Measurements from ENCODE around the gene XPNPEP1. TPM values are rescaled to one million over a fixed set of nuclear protein-coding genes. Genes with fewer than 3 reads are reported as not detected.

The XPNPEP1 gene
- total RNA-seq, 6 experiments from 2014 or later, result 13.9 to 57.8 (median 29.4) TPM

DNA sequence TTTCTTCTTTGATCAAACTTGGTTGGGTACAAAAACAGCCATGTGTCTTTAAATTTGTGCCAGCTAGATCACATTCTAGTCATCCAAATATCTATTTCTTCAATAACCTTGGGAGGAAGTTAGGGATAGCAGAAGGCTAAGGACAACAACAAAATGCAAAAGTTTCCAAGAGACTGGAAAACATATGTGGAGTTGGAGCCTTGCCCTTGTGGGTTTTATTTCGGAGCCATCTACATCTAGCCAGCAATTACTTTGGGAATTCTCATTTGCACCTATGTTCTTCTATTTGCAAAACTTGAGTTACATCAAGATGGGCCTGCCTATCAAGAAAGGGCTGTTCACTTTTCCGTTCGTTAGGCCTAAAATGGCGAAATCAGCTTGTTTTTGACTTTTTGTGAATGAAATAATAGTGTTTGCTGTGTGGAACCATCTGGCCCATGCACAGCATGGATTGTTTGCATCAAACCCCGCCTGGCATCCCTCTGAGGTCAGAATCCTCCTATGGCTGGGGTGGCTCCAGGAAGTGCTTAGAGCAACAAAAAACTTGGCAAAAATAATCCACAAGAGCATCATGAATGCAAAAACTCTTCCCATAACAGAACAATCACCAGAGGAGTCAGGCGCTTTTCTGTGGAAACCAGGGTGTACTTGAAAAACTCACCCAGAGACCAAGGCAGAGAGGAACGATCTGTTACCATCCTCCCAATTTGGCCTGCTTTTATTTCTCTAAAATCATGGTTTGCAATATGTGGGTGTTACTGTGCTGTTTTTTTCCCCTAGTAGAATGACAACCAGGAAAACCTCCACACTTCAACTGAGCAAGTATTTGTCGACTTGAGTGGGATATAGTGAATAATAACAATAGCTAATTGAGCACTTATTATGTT, 36.2 kb upstream of the XPNPEP1 start:
- Histone ChIP-seq H3K36me3 (no peaks in the 10 kb centered on the region), H3K9me3 (no peaks in the 10 kb centered on the region), H3K4me3 (no peak overlapping the region), H3K27ac (no peak overlapping the region), H3K4me1 (no peaks in the 10 kb centered on the region), H3K27me3 (no peaks in the 10 kb centered on the region)
- TF ChIP-seq POLR2A (IDR thresholded peaks at IDR 0.05), result no peak
- TF ChIP-seq, protein P1, sequence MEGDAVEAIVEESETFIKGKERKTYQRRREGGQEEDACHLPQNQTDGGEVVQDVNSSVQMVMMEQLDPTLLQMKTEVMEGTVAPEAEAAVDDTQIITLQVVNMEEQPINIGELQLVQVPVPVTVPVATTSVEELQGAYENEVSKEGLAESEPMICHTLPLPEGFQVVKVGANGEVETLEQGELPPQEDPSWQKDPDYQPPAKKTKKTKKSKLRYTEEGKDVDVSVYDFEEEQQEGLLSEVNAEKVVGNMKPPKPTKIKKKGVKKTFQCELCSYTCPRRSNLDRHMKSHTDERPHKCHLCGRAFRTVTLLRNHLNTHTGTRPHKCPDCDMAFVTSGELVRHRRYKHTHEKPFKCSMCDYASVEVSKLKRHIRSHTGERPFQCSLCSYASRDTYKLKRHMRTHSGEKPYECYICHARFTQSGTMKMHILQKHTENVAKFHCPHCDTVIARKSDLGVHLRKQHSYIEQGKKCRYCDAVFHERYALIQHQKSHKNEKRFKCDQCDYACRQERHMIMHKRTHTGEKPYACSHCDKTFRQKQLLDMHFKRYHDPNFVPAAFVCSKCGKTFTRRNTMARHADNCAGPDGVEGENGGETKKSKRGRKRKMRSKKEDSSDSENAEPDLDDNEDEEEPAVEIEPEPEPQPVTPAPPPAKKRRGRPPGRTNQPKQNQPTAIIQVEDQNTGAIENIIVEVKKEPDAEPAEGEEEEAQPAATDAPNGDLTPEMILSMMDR (IDR thresholded peaks at IDR 0.05), result no peak
- WGBS (ENCODE audit: insufficient coverage, low coverage, low lambda C conversion rate, missing lambda C conversion rate), result 96% methylated on average over 8 of the region's 8 CpGs
- intact Hi-C loops (cut with DNase I), result no loop called here
- ATAC-seq, result no peak
- no peak for DNase-seq

DNA sequence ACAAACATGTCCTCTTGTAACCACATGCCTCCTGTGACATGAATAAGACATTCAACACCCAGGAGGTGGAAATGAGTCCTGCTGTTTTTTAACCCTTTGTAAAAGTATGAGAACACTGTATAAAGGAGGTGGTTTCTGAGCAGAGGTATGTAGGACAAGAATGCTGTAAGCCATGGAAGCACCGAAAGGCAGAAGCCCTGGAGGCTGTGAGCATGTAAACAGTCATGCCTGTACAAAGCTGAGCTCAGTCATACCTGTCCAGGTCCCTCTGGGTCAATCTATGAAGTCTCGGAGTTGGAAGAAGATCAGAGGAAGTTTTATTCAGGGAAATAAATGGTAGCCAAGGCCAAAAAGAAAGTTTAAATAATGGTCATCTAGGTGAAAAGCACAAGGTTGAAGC, 34.7 kb upstream of the XPNPEP1 start:
- Histone ChIP-seq H3K27me3 (no peaks in the 10 kb centered on the region), H3K27ac (no peak overlapping the region), H3K9me3 (no peaks in the 10 kb centered on the region), H3K36me3 (no peaks in the 10 kb centered on the region), H3K4me3 (no peak overlapping the region), H3K4me1 (no peaks in the 10 kb centered on the region)
- DNase-seq (no peak), ATAC-seq (no peak)
- no peak for TF ChIP-seq POLR2A (IDR thresholded peaks at IDR 0.05)
- TF ChIP-seq, protein P1 (IDR thresholded peaks at IDR 0.05), result no peak
- 91% methylated on average over 2 of the region's 2 CpGs for WGBS (ENCODE audit: insufficient coverage, low coverage, low lambda C conversion rate, missing lambda C conversion rate)
- intact Hi-C loops (cut with DNase I), result no loop called here

DNA sequence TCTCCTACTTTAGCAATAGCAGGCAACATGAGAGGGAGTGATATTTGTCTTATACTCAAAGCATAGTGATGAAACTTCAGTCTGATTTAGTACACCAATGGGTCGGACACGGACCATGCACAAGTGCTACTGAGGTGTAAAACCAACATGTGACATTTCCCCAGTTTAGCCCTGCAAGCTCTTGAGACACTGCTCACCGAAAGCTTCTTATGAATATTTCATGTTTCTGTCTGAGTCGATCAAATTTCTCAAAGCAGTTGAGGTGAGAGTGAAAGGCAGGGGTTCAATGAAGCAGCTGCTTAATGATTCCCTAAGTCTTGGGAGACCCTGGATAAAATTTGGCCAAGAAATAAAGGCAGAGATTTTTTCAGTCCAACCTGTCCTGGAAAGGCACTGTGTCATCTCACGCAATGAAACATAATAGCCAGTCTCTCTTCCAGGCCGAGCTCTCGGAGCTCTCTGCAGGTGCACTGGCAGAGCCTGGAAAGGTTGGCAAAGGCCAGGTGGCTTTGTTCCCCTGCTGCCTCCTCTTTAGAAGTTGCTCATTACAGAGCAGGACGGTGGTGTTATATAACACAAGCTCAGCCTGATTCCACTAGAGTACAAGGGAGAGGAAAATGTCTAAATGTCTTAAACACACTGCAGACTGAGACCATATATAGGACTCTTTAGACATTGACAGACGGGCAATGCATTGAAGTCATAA, 33.9 kb upstream of the XPNPEP1 start:
- Histone ChIP-seq H3K9me3 (no peaks in the 10 kb centered on the region), H3K4me1 (no peaks in the 10 kb centered on the region), H3K27me3 (no peaks in the 10 kb centered on the region), H3K27ac (no peak overlapping the region), H3K36me3 (no peaks in the 10 kb centered on the region), H3K4me3 (no peak overlapping the region)
- no peak for TF ChIP-seq POLR2A (IDR thresholded peaks at IDR 0.05)
- TF ChIP-seq, protein P1 (IDR thresholded peaks at IDR 0.05), result no peak
- ATAC-seq, result no peak
- intact Hi-C loops (cut with DNase I), result no loop called here
- DNase-seq, result no peak
- WGBS (ENCODE audit: insufficient coverage, low coverage, low lambda C conversion rate, missing lambda C conversion rate), result 78% methylated on average over 8 of the region's 9 CpGs

DNA sequence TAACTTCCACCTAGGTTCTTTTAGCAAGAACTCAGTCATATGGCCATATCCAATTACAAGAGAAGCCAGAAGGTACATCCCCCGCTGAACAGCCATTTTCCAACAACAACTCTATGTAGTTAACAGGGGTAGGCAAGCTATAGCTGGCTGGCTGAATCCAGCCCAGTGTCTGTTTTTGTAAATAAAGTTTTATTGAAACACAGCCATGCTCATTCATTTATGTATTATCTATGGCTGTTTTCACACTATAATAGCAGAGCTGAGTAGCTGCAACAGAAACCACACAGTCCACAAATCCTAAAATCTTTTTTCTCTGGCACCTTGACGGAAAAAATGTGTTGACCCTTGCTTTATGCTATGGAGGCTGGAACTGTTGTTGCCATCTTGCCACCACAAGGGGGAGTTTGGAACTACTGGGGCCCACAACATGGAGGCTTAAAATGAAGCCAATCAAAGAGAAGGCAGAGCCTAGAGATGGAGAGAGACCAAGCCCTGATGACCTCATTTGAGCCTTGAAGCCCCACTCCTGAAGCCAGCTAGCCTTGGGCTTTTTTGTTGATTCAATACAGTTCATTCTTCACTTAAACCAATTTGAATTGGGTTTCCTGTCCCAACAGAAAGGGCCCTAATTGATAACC, 33.3 kb upstream of the XPNPEP1 start:
- ATAC-seq (peak; percentile 58 to 82 (median 78)), DNase-seq (no peak)
- 100% methylated on average over 1 of the region's 2 CpGs for WGBS (ENCODE audit: insufficient coverage, low coverage, low lambda C conversion rate, missing lambda C conversion rate)
- Histone ChIP-seq H3K27ac (no peak overlapping the region), H3K4me3 (no peak overlapping the region), H3K36me3 (no peaks in the 10 kb centered on the region), H3K4me1 (no peaks in the 10 kb centered on the region), H3K27me3 (no peaks in the 10 kb centered on the region), H3K9me3 (no peaks in the 10 kb centered on the region)
- TF ChIP-seq, protein P1 (IDR thresholded peaks at IDR 0.05), result peak; percentile 44 to 62 (median 45)
- TF ChIP-seq POLR2A (IDR thresholded peaks at IDR 0.05), result no peak
- intact Hi-C loops (cut with DNase I), result no loop called here
